IPS DF 19.7 (cell line): Measurements from ENCODE around the gene CD22.
"Not testable (repeated sequence)": the region's sequence is repeated elsewhere in the genome, so short reads cannot be mapped to it uniquely, and the experiment has no call there.

Experiments
- DNase-seq: peaks from one replicate; pipeline ENCODE4 v3.0.0-alpha.2; 2013; ENCODE audit warnings: low read depth, low spot score

Gene CD22

DNA sequence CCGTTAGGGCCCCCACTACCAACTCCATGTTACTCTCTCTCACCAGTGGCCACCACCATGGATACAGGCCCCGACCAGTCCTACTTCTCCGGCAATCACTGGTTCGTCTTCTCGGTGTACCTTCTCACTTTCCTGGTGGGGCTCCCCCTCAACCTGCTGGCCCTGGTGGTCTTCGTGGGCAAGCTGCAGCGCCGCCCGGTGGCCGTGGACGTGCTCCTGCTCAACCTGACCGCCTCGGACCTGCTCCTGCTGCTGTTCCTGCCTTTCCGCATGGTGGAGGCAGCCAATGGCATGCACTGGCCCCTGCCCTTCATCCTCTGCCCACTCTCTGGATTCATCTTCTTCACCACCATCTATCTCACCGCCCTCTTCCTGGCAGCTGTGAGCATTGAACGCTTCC, 29.8 kb downstream of the CD22 start:
- DNase-seq = not testable (repeated sequence)

DNA sequence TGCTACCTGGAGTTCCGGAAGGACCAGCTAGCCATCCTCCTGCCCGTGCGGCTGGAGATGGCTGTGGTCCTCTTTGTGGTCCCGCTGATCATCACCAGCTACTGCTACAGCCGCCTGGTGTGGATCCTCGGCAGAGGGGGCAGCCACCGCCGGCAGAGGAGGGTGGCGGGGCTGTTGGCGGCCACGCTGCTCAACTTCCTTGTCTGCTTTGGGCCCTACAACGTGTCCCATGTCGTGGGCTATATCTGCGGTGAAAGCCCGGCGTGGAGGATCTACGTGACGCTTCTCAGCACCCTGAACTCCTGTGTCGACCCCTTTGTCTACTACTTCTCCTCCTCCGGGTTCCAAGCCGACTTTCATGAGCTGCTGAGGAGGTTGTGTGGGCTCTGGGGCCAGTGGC, 30.4 kb downstream of the CD22 start:
- DNase-seq = not testable (repeated sequence)

DNA sequence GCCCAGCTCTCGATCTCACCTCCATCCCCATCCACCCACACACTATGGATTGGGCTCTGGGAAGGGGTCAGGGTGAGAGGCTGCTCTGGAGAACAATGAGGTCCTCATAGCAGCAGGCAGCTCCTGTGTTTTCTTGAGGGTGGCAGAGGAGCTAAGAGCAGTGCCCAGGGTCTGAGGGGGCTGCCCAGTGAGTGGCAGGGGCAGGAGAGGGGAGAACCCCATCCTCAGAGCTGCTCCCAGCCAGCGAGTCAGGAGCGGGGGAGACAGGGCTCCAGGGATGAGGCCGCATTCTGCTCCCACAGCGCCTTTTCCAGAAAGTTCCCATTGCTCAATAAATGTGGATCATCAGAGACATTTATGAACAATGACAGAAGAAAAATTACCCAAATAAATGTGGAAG, 31.1 kb downstream of the CD22 start:
- not testable (repeated sequence) for DNase-seq

DNA sequence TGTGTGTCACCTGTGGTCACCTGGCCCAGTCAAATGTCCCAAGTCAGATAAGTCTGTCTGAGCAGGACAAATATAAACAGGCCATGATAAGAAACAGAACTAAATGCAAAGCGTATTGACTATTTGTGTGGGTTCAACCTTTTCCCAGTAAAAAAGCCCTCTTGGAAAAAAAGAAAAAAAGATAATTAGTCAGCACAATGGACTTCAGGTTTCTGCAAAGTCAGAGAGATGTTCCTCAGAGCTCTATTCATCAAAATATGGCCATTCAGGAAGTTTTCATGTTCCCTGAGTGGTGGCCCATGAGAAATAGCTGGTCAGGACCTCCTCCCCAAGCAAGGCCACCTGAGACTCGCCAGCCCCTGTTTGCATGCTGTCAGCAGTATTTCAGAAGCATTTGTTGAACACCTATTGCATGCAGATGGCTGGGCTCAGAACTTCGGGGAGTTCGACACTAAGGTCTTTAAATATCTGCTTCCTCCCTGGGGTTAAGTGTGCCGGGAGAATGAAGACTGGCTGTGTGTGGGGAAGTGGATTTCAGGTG, 32.0 kb downstream of the CD22 start:
- no peak for DNase-seq

DNA sequence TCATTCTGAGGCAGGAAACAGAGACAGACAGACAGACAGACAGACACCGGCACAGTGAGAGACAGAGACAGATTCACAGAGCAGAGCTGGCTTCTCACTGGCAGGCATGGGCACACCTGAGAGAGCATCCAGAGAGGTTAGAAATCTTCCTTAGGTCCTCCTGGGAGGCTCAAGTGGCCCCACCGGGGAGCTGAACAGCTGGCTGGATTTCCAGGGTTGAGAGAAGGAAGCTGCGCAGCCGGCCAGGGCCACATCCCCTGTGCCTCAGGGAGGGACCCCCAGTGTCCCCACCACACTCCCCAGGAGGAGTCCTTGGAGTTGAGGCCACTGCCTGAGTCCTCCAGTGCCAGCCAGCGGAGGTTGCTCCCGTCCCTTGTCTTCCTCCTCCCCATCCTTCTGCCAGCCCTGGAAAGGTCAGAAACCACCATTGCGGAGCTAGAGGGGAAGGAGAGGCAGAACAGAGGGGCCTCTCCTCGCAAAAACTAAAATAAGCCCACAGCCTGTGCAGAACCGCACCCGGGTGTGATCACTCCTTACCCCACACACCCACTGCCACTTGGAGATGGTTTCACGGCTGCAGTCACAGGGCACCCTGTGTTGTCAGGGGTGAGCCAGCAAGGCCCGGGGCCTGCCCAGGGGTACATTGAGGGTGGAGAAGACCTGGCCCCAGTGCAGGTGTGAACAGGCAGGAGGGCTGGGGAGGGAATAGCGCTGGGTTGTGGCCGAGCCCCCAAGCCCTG, 33.4 kb downstream of the CD22 start:
- no peak for DNase-seq

DNA sequence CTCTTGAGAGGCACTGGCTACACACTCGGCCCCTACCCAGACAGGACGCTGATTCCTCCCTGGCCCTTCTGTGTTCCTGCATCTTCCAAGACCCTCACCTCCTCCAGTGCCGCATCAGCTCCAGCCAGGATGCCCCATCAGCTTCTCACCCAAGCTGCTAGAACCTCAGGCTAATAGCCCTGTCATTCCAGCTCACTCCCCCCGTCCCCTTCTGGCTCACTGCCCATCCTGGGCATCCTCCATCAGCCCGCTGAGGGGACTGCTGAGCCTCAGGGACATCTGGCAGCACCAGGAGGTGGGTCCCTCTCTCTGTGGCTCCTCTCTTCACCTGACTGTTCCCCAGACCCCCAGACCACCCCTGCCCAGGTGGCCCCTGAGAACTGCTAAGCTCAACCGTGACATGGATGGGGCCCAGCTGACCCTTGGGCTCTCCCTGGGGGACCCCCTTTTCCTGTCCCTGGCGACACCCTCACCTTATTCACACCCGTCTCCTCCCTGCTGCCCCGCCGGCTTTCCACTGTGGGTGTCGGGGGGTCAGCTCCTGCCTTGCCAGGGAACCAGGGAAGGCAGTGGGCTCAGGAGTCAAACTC, 34.1 kb downstream of the CD22 start:
- DNase-seq = no peak

DNA sequence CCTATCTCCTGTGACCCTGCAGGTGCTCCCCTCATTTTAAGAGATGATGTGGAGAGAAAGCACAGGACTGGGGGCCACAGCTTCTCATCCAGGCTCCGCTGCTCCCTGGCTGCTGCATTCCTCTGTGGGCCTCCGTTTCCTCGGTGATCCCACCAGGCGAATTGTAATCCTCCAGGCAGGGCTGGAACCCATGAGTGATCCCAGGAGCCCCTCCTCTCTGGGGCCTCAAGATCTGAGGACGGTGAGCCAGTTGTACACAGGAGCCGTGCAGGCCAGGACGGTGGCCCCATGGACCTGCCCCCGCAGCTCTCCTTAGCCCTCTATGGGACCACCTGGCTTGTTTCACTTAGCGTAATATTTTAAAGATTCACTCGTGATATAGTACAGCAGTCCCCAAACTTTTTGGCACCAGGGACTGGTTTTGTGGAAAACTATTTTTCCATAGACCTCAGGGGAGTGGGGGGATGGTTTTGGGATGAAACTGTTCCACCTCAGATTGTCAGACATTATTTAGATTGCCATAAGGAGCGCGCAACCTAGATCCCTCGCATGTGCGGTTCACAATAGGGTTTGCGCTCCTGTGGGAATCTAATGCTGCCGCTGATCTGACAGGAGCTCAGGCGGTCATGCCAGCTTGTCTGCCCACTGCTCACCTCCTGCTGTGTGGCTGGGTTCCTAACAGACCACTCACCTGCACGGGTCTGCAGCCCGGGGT, 34.9 kb downstream of the CD22 start:
- DNase-seq = no peak

DNA sequence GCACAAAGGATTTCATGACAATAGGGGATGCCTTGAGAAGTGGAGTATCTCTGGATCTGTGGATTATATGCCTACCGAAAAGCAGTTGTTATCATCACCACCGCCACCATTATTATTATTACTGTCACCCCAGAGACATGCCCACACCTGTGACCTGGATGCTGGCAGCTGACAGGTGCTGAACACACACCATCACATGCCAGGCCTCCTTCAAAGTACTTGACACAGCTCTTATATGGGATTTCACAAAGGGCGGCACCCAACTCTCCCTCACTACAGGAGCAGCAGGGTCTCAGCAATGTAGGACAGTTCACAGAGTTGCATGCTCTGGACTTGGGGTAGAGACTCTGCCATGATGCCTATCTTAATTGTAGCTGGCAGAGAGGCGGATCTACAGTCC, 36.3 kb downstream of the CD22 start:
- DNase-seq = no peak

DNA sequence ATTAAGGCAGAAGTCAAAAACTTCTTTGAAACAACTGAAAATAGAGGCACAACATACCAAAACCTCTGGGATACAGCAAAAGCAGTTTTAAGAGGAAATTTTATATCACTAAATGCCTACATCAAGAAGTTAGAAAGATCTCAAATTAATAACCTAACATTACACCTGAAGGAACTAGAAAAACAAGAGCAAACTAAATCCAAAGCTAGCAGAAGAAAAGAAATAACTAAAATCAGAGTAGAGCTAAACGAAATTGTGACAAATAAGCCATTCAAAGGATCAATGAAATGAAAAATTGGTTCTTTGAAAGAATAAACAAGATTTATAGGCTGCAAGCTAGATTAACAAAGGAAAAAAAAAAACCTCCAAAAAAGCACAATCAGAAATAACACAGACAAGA, 39.4 kb downstream of the CD22 start:
- DNase-seq = no peak

DNA sequence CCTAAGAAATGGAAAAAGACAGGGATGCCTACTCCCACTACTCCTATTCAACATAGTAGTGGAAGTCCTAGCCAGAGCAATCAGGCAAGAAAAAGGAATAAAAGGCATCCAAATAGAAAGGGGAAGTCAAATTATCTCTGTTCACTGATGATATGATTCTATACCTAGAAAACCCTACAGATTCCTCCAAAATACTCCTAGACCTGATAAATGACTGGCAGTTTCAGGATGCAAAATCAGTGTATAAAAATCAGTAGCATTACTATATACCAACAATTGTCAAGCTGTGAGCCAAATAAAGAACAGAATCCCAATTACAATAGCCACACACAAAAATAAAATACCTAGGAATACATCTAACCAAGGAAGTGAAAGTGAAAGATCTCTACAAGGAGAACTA, 40.5 kb downstream of the CD22 start:
- DNase-seq = no peak

DNA sequence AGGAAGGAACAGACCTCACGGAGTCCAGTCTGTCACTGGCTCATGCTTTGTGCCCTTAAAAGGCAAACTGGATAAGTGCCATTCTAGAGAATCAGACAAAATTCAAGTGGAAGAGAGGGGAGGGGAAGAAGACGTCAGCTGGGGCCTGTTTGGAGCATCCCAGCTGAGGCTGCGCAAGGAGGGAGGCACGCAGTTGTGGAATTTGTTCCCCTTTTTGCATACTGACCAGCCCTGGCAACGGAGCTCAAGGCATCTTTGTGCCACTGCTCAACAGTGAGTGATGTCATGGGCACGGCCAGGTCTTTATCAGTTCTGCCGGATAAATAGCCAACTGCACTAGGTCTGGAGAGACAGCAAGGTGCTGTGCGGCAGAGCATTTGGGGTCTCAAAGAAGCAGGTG, 41.7 kb downstream of the CD22 start, which contains the start of gene GPR42:
Gene GPR42 (plus strand): TSS at position 347 of the 400 bp plus-strand sequence. CDS start 292 bp downstream, outside the sequence.
- no peak for DNase-seq

DNA sequence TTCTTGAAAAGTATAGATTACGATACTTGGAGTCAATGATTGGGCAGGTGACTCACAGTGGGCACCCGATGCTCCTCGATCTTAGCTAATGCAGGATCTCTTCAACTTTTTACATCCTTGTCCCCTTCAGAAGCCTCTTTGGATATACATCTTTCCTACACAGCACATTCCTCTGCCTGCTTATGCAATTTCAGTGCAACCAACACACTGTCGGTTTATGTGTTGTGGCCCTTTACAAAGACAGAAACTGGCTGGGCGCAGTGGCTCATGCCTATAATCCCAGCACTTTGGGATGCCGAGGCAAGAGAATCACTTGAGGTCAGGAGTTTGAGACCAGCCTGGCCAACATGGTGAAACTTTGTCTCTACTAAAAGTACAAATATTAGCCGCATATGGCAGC, 44.5 kb downstream of the CD22 start:
- no peak for DNase-seq

DNA sequence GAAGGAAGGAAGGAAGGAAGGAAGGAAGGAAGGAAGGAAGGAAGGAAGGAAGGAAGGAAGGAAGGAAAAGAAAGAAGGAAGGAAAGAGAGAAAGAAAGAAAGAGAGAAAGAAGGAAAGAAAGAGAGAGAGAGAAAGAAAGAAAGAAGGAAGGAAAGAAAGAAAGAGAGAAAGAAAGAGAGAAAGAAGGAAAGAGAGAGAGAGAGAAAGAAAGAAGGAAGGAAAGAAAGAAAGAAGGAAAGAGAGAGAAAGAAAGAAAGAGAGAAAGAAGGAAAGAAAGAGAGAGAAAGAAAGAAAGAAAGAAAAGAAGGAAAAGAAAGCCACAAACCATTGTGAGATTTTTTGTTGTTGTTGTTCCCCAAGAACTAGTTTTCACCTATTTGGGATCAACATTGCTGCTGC, 45.0 kb downstream of the CD22 start:
- not testable (repeated sequence) for DNase-seq

DNA sequence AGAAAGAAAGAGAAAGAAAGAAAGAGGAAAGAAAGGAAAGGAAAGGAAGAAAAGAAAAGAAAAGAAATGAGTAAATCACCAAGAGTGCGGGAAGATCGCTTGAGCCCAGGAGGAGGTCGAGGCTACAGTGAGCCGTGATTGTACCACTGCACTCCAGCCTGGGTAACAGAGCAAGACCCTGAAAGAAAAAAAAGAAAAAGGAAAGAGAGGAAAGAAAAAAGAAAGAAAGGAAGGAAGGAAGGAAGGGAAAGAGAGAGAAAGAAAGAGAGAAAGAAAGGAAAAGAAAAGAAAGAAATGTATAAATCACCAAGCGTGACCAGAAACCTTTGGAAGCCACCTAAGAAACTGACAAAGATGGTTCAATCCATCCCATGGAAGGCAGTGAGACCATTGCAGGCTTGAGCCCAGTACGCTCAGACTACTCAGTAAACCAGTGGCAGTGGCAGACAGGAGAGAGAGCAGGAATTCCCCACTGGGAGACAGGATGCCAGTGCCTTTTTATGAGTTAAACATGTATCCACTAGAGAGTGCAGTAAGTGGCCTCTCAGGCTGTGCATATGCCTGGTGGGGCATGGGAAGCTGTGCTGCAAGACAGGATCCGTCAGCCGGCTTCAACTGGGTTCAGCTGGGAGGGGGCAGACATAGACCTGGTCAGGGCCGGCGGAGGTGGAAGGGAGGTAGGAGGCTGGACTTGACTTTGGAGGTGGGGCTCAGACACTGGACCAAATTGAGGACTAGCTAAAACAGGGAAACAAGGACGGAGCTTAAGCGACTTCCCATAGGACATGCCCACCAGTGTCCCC, 46.7 kb downstream of the CD22 start:
- no peak for DNase-seq

DNA sequence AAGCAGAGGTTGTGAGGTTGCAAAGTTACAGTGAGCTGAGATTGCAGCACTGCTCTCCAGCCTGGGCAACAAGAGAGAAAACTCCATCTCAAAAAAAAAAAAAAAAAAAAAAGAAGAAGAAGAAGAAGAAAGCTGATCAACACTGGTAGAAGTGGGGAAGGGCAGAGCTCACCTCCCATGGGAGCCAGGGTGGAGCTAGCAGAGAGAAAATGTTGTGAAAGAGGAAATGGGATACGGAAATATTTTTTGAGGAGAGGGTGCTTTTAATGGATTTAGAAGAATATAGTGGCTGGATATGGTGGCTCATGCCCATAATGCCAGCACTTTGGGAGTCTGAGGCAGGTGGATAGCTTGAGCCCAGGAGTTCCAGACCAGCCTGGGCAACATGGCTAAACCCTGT, 48.7 kb downstream of the CD22 start:
- no peak for DNase-seq

DNA sequence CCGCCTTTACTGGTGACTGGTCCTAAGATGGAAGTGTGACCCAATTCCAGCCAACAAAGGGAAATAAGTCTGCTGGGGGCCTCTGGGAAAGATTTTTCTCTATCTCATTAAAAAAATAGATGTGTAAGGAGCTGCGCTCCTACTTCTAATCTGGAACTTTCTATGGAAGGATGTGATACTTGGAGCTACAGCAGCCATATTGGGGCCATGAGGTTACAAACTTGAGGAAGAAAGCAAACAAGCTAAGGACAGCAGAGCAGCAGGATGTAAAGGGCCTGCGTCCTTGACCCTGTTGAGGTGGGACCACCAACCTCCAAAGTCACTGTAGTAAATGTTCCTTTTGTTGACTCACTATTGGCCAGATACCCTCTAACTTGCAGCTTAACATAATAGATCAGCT, 49.4 kb downstream of the CD22 start:
- DNase-seq = no peak

DNA sequence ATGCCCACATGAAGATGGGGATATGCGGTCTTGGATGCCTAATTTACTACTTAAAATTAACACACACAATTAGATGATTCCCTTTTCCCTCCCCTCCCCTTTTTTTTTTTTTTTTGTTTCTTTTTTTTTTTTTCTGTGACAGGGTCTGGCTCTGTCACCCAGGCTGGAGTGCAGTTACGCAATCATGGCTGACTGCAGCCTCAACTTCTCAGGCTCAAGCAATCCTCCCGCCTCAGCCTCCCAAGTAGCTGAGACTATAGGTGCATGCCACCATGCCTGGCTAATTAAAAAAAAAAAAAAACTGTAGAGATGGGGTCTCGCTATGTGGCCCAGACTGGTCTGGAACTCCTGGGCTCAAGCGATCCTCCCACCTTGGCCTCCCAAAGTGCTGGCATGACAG, 50.6 kb downstream of the CD22 start:
- DNase-seq = not testable (repeated sequence)

DNA sequence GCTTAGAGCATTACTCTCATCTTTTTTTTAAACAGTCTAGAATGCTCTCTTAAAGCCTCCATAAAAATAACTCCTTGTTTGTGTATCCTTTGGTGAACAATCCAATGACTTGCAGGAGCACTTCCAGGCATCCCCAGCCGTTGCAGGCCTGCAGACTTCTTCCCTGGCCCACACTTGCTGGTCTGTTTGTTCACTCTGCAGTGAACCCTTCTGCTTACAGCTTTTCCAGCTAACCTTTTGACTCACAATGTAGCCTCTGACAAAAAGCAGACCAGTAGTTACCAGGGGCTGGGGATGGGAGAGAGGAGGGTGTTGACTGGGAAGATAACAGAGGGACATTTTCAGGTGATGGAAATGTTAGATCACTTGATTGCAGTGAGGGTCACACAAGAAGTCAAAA, 51.0 kb downstream of the CD22 start:
- no peak for DNase-seq

DNA sequence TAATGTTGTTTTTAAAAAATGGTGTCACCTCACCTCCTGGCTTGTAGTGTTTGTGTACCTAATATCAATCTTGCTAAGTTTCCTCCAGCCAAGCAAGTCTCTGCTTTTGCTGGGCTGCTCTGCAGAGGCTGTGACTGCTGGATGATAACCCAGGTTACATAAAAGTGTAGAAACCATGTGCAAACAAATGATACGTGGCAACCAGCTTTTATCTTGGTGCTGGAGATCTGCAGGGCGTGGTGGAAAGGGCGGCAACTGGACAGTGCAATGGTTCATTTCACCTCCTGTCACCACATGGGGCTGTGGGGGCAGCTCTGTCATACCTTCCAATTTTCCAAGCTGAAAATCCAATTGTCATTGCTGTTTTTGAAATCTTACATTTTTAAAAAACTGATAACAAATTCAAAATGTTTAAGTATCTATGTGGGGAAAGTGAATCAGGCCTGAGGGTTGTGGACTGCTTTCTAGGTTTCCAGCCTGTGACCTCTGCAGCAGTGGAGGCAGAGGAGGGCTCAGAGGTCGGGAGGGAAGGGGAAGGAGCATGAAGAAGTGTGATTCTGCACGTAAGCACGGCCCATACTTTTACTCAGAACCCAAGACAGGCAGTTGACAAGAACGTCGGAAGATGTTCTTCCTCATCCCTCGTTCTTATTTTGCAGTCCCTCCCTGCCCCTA, 51.6 kb downstream of the CD22 start:
- no peak for DNase-seq

DNA sequence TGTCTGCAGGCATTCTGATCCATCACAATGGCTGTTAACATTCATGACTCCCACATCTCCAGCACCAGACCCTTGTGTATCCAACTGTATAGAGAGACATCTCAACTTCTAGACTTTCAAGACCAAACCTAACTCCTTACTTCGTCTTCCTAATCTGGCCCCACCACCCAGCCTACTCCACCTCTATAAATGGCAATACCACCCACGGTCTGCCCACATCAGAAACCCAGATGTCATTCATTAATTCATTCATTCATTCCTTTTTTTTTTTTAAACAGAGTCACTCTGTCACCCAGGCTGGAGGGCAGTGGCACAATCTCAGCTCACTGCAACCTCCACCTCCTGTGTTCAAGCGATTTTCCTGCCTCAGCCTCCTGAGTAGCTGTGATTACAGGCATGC, 52.3 kb downstream of the CD22 start:
- DNase-seq = no peak

DNA sequence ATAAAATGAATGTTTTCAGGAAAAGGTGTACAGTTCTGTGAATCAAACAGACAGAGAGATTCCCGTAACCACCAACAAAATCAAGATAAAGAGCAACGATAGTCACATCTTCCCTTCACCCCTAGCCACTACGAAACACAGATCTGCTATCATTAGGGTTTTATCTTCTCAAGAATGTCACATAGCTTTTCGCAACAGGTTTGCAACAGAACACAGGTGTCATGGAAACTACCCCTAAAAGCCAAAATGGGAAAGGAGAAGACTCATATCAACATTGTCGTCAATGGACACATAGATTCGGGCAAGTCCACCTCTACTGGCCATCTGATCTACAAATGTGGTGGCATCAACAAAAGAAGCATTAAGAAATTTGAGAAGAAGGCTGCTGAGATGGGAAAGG, 52.9 kb downstream of the CD22 start:
- no peak for DNase-seq
